HG03520 (cell line): ENCODE data around the gene MUC20.
"Not testable (repeated sequence)": the region's sequence is repeated elsewhere in the genome, so short reads cannot be mapped to it uniquely, and the experiment has no call there.

Experiments
- ATAC-seq: cut with Tn5 transposase; IDR thresholded peaks from one replicate; pipeline ENCODE4 v1.9.1; 2021; ENCODE audit warnings: mild to moderate bottlenecking, moderate library complexity; ENCODE audit not compliant: unreplicated experiment

The MUC20 gene, protein sequence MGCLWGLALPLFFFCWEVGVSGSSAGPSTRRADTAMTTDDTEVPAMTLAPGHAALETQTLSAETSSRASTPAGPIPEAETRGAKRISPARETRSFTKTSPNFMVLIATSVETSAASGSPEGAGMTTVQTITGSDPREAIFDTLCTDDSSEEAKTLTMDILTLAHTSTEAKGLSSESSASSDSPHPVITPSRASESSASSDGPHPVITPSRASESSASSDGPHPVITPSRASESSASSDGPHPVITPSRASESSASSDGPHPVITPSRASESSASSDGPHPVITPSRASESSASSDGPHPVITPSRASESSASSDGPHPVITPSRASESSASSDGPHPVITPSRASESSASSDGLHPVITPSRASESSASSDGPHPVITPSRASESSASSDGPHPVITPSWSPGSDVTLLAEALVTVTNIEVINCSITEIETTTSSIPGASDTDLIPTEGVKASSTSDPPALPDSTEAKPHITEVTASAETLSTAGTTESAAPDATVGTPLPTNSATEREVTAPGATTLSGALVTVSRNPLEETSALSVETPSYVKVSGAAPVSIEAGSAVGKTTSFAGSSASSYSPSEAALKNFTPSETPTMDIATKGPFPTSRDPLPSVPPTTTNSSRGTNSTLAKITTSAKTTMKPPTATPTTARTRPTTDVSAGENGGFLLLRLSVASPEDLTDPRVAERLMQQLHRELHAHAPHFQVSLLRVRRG

DNA sequence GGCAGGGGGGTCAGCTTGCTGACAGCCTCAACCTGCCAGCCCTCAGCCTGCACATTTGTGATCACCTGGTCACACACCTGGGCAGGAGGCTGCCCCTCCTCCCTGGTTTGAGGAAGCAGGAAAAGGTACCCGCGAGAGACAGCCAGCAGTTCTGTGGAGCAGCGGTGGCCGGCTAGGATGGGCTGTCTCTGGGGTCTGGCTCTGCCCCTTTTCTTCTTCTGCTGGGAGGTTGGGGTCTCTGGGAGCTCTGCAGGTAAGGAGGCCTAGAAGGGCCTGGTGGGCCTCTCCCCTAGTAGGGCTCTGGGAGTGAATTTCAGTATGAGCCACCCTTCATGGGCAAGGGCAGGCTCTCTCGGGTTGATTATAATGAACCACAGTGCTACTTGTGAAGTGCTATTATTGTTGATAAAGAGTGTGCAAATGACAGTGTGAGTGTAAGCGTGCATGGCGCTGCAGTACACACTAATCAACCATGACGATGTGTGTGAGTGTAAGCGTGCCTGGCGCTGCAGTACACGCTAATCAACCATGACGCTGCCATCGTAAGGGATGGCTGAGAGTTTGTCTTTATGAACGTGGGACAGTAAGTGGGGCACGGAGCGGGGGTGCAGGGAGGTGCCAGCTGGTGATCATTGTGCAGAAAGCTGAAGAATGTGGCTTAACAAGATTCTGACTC is at the start of gene MUC20:
Gene MUC20 (plus strand): TSS at position 148 of the 676 bp plus-strand sequence. CDS start 30 bp downstream, at position 178.
- ATAC-seq = not testable (repeated sequence)

DNA sequence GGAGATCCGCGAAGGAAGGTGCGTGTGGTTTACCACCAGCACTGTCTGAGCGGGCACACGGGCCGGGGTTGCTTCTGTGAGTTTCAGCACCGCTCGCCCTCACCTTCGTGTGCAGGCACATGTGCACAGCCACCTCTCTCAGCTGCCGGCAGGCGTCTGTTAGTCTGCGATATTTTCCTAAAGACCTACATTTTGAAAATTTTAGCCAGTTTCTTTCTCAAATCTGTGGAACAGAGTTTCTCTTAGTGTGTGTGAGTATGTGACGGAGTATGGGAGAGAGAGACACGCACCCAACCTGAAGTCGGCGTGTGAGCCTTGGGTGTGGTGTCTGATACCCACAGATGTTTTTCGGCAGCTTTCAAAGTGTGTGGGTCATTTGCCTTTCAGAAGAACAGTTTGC is 49.5 kb upstream of the MUC20 start:
- ATAC-seq = not testable (repeated sequence)

DNA sequence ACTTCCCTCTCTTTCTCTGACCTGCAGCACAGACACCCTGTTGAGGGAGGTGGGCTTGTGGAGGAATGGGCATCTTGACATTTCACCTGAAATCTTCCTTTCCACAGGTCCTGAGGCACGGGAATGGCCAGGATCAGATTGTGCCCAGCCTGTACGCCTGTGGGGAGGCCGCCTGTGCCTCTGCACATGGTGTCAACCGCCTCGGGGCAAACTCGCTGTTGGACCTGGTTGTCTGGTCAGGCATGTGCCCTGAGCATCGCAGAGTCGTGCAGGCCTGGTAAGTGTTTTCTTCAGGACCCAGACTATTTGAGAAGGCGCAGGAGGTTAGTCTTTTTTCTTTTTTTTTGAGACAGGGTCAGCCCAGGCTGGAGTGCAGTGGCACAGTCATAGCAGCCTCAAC is 47.1 kb upstream of the MUC20 start:
- not testable (repeated sequence) for ATAC-seq

DNA sequence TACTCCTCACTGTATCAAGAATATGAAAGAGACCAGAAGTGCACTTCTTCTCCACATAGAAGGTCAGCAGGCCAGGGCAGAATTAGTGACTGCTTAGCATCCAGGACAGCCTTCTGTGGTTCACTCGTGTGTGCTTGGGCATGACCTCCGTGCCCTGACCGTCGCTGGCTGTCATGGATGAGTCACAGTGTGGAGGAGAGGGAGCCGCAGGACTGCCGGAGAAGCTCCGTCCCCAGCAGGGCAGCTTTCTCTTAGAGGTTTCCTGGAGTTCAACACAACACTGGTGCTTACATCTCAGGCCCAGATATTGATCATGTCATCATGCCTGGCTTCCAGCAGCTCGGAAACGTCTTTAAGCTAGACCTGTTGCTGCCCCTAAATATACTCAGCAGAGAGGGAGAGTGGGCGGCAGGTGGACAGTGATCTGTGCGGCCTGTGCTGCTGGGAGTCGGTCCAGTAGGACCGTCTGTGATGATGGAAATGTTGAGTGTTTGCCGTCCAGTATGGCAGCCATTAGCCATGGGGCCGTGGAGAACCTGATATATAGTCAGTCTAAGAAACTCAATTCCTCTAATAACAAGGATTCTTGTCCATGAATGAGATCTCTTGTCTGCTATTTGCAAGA is 42.3 kb upstream of the MUC20 start:
- ATAC-seq = not testable (repeated sequence)

DNA sequence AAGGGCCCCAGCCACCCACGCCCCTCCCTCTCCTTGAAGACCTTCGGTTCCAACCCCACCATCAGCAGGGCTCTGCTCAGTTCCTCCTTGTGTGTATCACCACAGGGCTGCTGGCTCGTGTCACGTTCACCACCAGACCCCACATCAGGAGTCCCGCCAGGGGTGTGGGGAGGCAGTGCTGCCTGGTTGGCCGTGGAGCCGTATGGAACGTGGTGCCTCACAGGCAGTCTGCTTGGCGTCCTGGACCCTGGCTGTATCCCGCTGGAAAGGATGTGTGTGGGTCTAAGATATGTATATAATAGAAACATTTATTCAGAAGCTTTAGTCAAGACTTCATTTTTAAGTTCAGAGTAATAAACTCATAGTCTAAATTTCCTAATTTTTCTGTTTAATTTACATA is 40.1 kb upstream of the MUC20 start:
- not testable (repeated sequence) for ATAC-seq

DNA sequence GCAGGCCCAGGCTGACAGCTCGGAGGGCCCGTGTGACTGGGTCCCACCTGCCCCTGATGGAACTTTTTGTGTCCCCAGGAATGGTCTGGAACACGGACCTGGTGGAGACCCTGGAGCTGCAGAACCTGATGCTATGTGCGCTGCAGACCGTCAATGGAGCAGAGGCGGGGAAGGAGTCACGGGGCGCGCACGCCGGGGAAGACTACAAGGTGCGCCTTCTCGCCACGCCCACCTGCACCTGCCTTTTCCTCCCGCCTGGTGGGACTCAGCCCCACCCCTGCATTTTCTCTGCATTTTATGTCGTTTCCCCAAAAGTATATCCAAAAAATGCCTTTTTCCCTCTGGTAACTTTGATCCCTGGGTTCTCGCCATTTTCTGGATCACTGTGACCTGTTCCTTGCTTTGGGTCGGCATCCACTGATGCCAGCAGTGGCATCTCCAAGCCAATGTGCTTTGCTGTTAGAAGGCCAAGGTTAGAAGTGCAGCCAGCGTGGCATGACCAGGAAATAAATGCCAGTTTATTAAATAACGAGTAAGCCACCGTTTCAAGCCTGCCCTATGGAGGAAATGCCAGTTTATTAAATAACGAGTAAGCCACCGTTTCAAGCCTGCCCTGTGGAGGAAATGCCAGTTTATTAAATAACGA is 39.2 kb upstream of the MUC20 start:
- ATAC-seq = not testable (repeated sequence)

DNA sequence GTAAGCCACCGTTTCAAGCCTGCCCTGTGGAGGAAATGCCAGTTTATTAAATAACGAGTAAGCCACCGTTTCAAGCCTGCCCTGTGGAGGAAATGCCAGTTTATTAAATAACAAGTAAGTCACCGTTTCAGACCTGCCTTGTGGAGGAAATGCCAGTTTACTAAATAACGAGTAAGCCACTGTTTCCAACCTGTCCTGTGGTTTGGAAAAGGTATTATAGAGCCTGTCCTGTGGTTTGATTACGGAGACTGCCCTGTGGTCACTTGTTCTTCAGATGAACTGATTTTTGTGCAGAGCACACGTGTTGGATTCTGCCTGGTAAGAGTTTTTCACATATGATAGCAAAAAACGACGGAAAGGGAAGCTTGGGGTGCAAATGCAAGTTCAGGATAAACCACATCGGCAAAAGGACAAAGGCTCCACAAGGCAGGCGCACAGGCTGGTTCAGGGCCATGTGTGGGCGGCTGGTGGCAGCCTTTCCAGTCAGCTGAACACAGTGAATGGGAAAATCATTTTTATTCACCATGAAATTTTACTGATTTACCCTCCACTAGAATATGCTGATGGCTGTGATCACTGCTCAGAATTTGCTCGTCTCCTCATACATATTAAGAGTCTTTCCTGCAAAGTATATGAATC is 38.6 kb upstream of the MUC20 start:
- ATAC-seq = not testable (repeated sequence)

DNA sequence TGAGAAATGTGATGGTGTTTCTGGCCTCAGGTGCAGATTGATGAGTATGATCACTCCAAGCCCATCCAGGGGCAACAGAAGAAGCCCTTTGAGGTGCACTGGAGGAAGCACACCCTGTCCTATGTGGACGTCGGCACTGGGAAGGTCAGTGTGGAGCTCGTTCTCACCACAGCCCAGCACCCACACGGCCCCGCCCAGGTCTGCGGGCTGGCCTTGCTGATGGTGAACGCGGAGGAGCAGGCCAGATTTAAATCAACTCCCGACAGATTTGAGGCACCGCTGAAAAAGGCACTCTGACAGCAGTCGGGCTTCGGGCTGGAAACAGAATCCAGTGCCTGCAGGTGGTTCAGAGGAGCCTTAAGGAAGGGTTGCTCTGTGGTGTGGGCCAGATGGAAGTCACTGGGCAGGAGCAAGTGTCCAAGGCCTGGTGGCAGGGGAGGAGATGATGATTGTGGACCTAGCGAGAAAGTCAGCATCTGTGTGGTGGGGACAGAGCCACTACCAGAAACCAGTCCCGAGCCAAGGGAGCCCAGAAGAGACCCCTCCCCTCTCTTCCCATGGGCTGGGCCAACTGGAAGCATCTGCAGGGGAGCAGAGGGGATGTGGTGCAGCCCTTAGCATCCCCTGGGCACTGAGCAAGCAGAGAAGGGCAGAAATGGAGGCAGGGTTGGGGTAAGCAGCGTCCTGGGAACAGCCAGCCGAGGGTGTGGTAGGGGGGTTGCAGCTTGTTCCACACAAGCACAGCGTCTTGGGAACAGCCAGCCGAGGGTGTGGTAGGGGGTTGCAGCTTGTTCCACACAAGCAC is 36.9 kb upstream of the MUC20 start:
- ATAC-seq = not testable (repeated sequence)

DNA sequence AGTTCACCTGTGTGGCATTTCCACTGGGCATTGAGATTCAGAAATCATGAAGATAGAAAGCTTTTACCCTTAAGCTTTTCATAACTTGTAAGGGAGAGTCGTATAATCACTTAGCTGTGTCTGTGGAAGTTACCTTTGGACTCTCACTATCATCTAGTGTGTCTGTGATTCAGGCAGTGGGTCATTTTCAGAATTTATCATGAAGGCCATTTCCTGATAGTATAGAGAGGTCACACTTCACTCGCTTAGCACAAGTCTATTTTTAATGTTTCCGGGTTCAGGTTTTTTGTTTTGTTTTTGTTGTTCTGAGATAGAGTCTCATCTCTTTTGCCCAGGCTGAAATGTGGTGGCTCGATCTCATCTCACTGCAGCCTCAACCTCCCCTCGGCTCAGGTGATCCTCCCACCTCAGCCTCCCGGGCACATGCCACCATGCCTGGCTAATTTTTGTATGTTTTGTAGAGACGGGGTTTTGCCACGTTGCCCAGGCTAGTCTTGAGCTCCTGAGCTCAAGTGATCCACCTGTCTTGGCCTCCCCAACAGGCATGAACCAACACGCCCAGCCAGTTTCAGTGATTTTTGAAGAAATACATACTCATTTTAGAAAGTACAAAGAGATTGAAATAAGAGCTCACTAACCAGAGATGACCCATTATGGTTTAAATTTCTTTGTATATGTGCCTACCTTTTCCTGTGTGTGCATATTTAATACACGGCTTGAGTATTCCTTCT is 36.1 kb upstream of the MUC20 start:
- not testable (repeated sequence) for ATAC-seq

DNA sequence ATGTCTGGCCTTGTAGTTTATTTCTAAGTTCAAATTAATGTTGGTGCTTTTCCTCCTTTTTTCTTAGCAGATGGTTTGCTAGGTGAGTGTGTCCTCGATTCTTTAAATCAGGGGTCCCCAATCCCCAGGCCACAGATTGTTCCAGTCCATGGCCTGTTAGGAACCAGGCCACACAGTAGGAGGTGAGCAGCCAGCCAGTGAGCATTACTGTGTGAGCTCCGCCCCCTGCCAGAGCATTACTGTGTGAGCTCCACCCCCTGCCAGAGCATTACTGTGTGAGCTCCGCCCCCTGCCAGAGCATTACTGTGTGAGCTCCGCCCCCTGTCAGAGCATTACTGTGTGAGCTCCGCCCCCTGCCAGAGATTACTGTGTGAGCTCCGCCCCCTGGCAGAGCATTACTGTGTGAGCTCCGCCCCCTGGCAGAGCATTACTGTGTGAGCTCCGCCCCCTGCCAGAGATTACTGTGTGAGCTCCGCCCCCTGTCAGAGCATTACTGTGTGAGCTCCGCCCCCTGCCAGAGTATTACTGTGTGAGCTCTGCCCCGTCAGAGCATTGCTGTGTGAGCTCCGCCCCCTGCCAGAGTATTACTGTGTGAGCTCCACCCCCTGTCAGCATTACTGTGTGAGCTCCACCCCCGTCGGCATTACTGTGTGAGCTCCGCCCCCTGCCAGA is 34.1 kb upstream of the MUC20 start:
- not testable (repeated sequence) for ATAC-seq

DNA sequence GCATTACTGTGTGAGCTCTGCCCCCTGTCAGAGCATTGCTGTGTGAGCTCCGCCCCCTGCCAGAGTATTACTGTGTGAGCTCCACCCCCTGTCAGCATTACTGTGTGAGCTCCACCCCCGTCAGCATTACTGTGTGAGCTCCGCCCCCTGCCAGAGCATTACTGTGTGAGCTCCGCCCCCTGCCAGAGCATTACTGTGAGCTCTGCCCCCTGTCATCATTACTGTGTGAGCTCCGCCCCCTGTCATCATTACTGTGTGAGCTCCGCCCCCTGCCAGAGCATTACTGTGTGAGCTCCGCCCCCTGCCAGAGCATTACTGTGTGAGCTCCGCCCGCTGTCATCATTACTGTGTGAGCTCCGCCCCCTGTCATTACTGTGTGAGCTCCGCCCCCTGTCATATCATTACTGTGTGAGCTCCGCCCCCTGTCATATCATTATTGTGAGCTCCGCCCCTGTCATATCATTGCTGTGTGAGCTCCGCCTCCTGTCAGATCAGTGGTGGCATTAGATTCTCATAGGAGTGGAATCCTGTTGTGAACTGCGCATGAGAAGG is 33.5 kb upstream of the MUC20 start:
- not testable (repeated sequence) for ATAC-seq

DNA sequence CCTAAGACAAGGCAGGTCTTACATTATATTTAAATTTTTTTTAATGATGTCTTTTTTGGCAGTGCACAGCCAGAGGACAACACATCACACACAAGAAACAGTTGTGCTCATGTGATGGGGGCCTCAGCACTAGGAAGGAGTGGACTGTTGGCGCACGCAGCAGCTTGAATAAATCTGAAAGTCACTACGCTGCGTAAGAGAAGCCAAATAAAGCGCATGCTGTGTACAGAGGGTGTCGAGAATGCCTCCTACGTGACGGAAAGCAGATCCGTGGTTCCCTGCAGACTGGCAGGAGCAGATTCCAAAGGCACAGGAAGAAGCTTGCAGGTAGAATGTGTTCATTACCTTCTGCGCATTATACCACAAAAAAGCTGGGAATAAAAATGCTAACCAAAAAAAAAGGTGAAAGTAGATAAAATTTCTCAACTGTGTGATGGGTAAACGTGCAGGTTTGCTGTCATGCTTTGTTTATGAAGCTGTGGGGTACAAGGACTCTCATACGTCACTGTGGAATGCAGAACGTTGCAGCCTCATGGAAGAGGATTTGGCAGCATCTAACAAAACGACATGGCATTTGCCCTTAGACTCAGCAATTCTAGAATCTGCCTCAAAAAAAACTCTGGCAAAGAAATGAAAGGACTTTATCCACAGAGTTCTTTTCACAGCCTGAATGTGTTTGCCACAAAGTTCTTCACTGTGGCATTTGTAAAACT is 32.2 kb upstream of the MUC20 start:
- ATAC-seq = not testable (repeated sequence)

DNA sequence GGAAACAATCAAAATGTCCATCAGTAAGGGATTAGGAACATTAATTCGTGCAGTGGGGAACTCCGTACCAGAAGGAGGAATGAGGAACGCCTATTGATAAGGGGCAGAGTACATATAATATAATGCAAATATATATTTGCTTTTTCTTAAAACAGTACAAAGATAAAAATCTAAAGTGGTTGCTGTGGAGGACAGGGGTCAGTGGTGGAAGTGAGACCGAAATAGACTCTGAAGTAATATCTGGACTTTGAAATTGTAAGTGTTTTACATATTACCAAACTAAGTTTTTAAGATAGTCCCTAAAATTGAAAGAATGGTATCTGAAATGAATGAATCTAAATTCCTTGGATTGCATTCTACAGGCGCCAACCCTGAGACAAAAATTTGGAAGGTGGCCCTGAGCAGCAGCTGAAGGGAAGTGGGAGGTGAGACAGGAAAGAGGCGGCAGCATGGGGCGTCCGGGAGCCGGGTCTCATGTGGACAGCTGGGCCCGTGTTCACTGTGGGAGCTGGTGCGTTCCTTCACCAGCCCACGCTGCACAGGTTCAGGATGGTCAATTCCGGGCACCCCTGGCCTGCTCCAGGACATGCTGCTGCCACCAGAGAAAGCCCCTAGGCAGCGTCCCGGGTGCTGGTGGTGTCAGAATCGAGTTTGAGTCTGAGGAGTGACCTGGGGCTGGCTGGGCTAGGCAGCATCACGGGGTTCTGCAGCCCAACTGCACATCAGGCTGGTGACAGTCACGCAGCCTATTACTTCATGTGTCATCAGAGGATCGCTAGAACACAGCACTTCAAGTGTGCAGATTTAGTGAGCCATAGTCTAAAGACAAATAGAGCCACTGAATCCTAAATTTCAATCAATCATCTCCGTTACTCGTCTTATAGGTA is 31.4 kb upstream of the MUC20 start:
- ATAC-seq = not testable (repeated sequence)

DNA sequence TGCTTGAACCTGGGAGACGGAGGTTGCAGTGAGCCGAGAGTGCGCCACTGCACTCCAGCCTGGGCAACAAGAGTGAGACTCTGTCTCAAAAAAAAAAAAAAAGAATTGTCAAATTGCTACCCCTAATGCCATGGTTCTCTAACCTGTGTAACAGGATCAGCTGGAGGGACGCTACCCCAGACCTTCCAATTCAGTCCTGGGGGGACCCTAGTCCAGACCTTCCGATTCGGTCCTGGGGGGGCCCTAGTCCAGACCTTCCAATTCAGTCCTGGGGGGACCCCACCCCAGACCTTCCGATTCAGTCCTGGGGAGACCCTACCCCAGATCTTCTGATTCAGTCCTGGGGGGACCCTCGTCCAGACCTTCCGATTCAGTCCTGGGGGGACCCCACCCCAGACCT is 29.8 kb upstream of the MUC20 start:
- no peak for ATAC-seq

DNA sequence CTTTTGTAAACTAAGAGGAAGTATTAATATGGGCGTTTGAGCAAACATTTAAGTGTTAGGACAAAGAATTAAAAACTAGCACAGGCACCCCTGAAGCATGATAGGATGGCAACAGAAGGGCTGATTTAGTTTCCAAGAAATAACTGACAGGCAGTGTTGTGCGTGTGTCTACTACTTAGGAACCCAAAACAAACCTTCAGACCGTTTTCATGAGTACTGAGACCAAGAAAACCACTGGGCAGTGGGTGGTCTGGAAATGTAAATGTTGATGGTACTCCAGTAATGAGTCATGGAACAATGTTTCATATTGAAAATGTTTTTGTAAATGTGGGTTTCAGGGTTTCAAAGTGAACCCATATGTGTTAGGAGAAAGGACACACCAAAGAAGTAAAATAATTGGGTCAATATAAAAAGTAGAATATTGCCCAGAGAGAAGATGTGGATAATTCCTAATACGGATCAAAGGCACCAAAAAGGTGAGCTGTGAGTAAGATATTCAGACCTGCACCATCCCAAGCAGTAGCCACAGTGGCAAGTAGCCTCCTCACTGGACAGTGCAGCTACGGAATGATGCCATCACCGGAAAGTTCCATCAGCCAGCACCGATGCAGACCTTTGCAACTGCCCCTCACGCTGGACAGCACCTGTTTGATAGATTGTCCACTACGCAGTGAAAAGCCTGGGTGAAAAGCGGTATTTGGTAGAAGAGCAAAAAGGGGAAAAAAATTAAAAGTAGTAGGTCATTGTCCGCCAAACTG is 29.0 kb upstream of the MUC20 start:
- ATAC-seq = not testable (repeated sequence)

DNA sequence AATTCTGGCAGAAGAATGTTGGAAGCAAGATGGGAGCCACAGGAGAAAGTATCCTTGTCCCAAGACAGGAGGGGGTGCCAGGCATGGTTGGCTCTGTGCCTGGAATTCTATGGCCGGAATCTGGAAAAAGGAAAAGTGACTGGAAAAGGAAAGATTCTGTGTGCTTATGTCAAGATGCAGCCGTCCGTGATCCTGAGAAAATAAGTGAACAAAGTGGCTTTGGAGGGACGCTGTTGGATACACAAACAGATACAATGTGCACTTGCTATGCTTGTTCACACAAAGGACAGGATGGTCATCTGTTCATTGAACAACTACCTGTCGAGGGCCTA is 28.5 kb upstream of the MUC20 start:
- ATAC-seq = no peak
